Tibial artery (tissue), 4 donors: ENCODE data around the gene KRTAP5-9.
"Not testable (repeated sequence)": the region's sequence is repeated elsewhere in the genome, so short reads cannot be mapped to it uniquely, and the experiment has no call there.

Source experiments
- DNase-seq, 2 donors: peaks; one replicate each; pipeline ENCODE4 v3.0.0-alpha.2; 2019
- H3K27ac ChIP-seq, 2 donors: fragments of 200-600 bp; sonication (generic) in 1 of 2; 1 replicate in 1 of 2; 2 replicates in 1 of 2; pipeline ENCODE4 v1.5.1; 2018 to 2019; ENCODE audit warnings: mild to moderate bottlenecking in 1 of 2
- H3K27me3 ChIP-seq, 2 donors: fragments of 200-600 bp; sonication (generic) in 1 of 2; one replicate each; pipeline versions ENCODE4 v1.5.1 to v1.6.0; 2016 to 2019
- H3K36me3 ChIP-seq, 3 donors: fragments of 200-600 bp; sonication (generic) in 2 of 3; one replicate each; pipeline ENCODE4 v1.5.1; 2016 to 2019; ENCODE audit warnings: mild to moderate bottlenecking in 2 of 3
- H3K4me1 ChIP-seq, 4 donors: fragments of 200-600 bp; sonication (generic) in 2 of 4; 1 replicate in 3 of 4; 2 replicates in 1 of 4; pipeline ENCODE4 v1.5.1; 2016 to 2019
- H3K4me3 ChIP-seq, 2 donors: fragments of 200-600 bp; sonication (generic) in 1 of 2; 1 replicate in 1 of 2; 2 replicates in 1 of 2; pipeline ENCODE4 v1.5.1; 2018 to 2019; ENCODE audit warnings: mild to moderate bottlenecking in 2 of 2
- H3K9me3 ChIP-seq, 3 donors: fragments of 200-600 bp; sonication (generic) in 1 of 3; one replicate each; pipeline ENCODE4 v1.5.1; 2016 to 2019
- intact Hi-C: fragments of 100-400 bp; cut with DNase I; formaldehyde crosslinking; loops from one replicate; pipeline ENCODE4 v1.15.0; 2023; ENCODE audit warnings: low total_unique reads
- TF ChIP-seq, protein P1 (sequence below), 2 experiments: fragments of 200-600 bp in 1 of 2; fragments of 450-650 bp in 1 of 2; IDR thresholded peaks; one replicate each; pipeline ENCODE4 v1.5.1; 2017 to 2019; ENCODE audit warnings: antibody characterized with exemption in 2 of 2, mild to moderate bottlenecking in 1 of 2, moderate library complexity in 1 of 2

The KRTAP5-9 gene

DNA sequence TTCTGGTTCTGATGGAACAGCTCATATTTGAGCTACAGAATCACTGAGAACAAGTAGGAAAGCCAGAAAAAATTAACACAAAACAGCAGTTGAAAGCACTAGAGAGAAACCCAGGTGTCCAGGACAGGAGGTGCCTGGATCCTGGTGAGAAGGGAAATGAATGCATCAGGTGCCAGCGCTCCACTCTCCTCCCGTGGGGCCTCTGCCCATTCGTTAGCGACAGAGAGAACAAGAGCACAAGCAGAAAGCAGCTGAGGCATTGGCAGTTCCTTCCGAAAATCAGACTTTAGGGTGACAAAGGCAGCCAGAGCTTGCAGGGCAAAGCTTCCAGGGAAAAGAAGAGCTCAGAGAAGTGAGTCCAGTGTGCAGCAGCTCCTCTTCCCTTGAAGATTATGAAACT lies 41.1 kb upstream of the KRTAP5-9 start:
- no peak for DNase-seq
- peaks cover 34 to 45% (median 41%) of the 10 kb centered on the region in 3 donors for H3K36me3 ChIP-seq
- no peaks in the 10 kb centered on the region for H3K4me1 ChIP-seq
- H3K27me3 ChIP-seq: no peaks in the 10 kb centered on the region
- TF ChIP-seq, protein P1, sequence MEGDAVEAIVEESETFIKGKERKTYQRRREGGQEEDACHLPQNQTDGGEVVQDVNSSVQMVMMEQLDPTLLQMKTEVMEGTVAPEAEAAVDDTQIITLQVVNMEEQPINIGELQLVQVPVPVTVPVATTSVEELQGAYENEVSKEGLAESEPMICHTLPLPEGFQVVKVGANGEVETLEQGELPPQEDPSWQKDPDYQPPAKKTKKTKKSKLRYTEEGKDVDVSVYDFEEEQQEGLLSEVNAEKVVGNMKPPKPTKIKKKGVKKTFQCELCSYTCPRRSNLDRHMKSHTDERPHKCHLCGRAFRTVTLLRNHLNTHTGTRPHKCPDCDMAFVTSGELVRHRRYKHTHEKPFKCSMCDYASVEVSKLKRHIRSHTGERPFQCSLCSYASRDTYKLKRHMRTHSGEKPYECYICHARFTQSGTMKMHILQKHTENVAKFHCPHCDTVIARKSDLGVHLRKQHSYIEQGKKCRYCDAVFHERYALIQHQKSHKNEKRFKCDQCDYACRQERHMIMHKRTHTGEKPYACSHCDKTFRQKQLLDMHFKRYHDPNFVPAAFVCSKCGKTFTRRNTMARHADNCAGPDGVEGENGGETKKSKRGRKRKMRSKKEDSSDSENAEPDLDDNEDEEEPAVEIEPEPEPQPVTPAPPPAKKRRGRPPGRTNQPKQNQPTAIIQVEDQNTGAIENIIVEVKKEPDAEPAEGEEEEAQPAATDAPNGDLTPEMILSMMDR (IDR thresholded peaks at IDR 0.05): no peak
- H3K27ac ChIP-seq: no peak overlapping the region
- H3K9me3 ChIP-seq: peaks cover 3 to 61% (median 21%) of the 10 kb centered on the region in 3 donors
- H3K4me3 ChIP-seq: no peak overlapping the region
- intact Hi-C loops: no loop called here

GRCh38 chr11:71518506-71519471 lies 29.4 kb upstream of the KRTAP5-9 start:
- DNase-seq: peak in 1 of 2 donors; percentile 44
- intact Hi-C loops: no loop called here
- Histone ChIP-seq H3K4me1 (no peaks in the 10 kb centered on the region), H3K27ac (no peak overlapping the region), H3K9me3 (no peaks in the 10 kb centered on the region), H3K27me3 (no peaks in the 10 kb centered on the region), H3K4me3 (no peak overlapping the region), H3K36me3 (no peaks in the 10 kb centered on the region)
- TF ChIP-seq, protein P1 (IDR thresholded peaks at IDR 0.05): no peak

DNA sequence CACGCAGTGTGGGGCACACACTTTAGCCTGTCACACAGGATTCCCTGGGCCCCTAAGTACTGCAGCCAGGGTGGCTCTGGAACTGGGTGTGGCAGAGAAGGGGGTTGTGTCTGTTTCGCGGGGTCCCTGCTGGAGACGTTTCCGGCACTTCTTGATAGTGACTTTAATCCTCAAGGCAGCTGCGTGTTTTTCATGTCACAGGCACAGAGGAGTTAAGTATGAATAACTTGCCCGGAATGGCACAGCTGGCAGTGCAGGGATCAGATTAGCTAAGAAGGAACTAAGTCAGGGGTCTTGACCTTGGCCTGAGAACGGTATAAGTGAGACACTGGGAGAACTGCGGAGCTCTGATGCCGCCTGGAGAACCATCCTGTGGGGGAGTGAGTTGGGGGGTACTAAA lies 28.7 kb upstream of the KRTAP5-9 start:
- TF ChIP-seq, protein P1 (IDR thresholded peaks at IDR 0.05): no peak
- Histone ChIP-seq H3K27ac (no peak overlapping the region), H3K4me1 (no peaks in the 10 kb centered on the region), H3K27me3 (no peaks in the 10 kb centered on the region), H3K36me3 (no peaks in the 10 kb centered on the region), H3K9me3 (no peaks in the 10 kb centered on the region), H3K4me3 (no peak overlapping the region)
- intact Hi-C loops: no loop called here
- peak in 1 of 2 donors; percentile 44 for DNase-seq

GRCh38 chr11:71525188-71525937 lies 22.9 kb upstream of the KRTAP5-9 start:
- Histone ChIP-seq H3K4me1 (no peaks in the 10 kb centered on the region), H3K27ac (no peak overlapping the region), H3K4me3 (no peak overlapping the region), H3K27me3 (no peaks in the 10 kb centered on the region), H3K9me3 (peaks cover 0 to 14% (median 11%) of the 10 kb centered on the region in 3 donors), H3K36me3 (no peaks in the 10 kb centered on the region)
- TF ChIP-seq, protein P1 (IDR thresholded peaks at IDR 0.05): no peak
- DNase-seq: peak in 1 of 2 donors; percentile 1
- intact Hi-C loops: no loop called here

DNA sequence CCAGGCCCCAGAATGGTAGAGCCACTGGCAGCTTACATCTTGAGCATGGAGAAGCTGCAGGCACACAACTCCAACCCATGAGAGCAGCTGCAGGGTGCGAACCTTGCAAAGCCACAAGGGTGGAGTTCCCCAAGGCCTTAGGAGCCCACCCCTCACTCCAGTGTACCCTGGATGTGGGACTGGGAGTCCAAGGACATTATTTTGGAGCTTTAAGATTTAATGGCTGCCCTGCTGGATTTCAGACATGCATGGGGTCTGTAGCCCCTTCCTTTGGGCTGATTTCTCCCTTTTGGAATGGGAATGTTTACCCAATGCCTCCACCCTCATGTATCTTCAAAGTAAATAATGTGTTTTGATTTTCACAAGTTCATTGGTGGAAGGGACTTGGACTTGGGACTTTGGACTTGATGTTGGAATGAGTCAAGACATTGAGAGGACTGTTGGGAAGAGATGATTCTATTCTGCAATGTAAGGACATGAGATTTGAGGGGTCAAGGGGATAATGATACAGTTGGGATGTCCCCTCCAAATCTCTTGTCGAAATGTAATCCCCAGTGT lies 22.2 kb upstream of the KRTAP5-9 start:
- TF ChIP-seq, protein P1 (IDR thresholded peaks at IDR 0.05): no peak
- intact Hi-C loops: no loop called here
- H3K4me3 ChIP-seq: no peak overlapping the region
- H3K9me3 ChIP-seq: peaks cover 0 to 14% (median 11%) of the 10 kb centered on the region in 3 donors
- H3K36me3 ChIP-seq: no peaks in the 10 kb centered on the region
- H3K27ac ChIP-seq: no peak overlapping the region
- peak in 1 of 2 donors; percentile 16 for DNase-seq
- H3K27me3 ChIP-seq: no peaks in the 10 kb centered on the region
- H3K4me1 ChIP-seq: no peaks in the 10 kb centered on the region

- peak in 1 of 2 donors; percentile 21 for DNase-seq
- H3K27me3 ChIP-seq, H3K4me1 ChIP-seq, intact Hi-C loops, H3K4me3 ChIP-seq, H3K27ac ChIP-seq, H3K36me3 ChIP-seq: not testable (repeated sequence)
- H3K9me3 ChIP-seq: peaks cover 0 to 14% (median 11%) of the 10 kb centered on the region in 3 donors
These were observed 21.2 kb upstream of the KRTAP5-9 start, which contains the start of gene KRTAP5-7 for GRCh38 chr11:71526796-71527575. Gene KRTAP5-7 (plus strand): TSS chr11:71527267. CDS start chr11:71527301, 34 bp downstream.
